Keratinocyte (primary cell): Measurements from ENCODE around the gene ADCY4. TPM values are rescaled to one million over a fixed set of nuclear protein-coding genes. Genes with fewer than 3 reads are reported as not detected.

Experiments used
- DNase-seq: peaks from one replicate; pipeline ENCODE4 v3.0.0-alpha.2; 2011; ENCODE audit warnings: low read depth, missing footprints, low spot score
- FAIRE-seq: peaks from 2 replicates; lab custom pipeline; 2011; peaks lifted over from hg19 to GRCh38; lab: Jason Lieb, UNC
- H2AFZ ChIP-seq: 2 replicates; pipeline ENCODE4 v1.6.0; 2012; ENCODE audit warnings: low read length, control low read depth, inconsistent platforms; ENCODE audit not compliant: control insufficient read depth
- H3K27ac ChIP-seq: 2 replicates; pipeline ENCODE4 v1.5.1; 2011; ENCODE audit warnings: low read length; ENCODE audit not compliant: control insufficient read depth, insufficient read depth
- H3K27me3 ChIP-seq: 3 replicates; pipeline ENCODE4 v1.6.0; 2011; ENCODE audit warnings: low read length; ENCODE audit not compliant: control insufficient read depth, insufficient read depth; ENCODE audit errors: extremely low read depth
- H3K36me3 ChIP-seq, 2 experiments: 2 replicates in 1 of 2; 3 replicates in 1 of 2; pipeline ENCODE4 v1.5.1; 2011; ENCODE audit warnings: low read length in 2 of 2, mild to moderate bottlenecking in 1 of 2; ENCODE audit not compliant: control insufficient read depth in 2 of 2, insufficient read depth in 2 of 2; ENCODE audit errors: extremely low read depth in 1 of 2
- H3K4me1 ChIP-seq: 3 replicates; pipeline ENCODE4 v1.5.1; 2011; ENCODE audit warnings: low read length; ENCODE audit not compliant: control insufficient read depth, insufficient read depth; ENCODE audit errors: extremely low read depth
- H3K4me2 ChIP-seq: 3 replicates; pipeline ENCODE4 v1.6.0; 2011; ENCODE audit warnings: low read depth, low read length; ENCODE audit not compliant: control insufficient read depth, insufficient read depth; ENCODE audit errors: extremely low read depth
- H3K4me3 ChIP-seq, 3 experiments: fragments of 200-600 bp in 1 of 3; sonication (generic) in 1 of 3; 2 replicates in 2 of 3; 3 replicates in 1 of 3; pipeline ENCODE4 v1.5.1; 2011 to 2016; ENCODE audit warnings: low read length in 3 of 3, mild to moderate bottlenecking in 3 of 3, control low read depth in 2 of 3, inconsistent platforms in 1 of 3, low read depth in 1 of 3, mixed read lengths in 1 of 3, mixed run types in 1 of 3, moderate library complexity in 1 of 3; ENCODE audit not compliant: control insufficient read depth in 2 of 3, insufficient read depth in 2 of 3; ENCODE audit errors: extremely low read depth in 1 of 3
- H3K79me2 ChIP-seq: 2 replicates; pipeline ENCODE4 v1.6.0; 2012; ENCODE audit warnings: low read length; ENCODE audit not compliant: control insufficient read depth, insufficient read depth
- H3K9ac ChIP-seq: 3 replicates; pipeline ENCODE4 v1.6.0; 2011; ENCODE audit warnings: low read length; ENCODE audit not compliant: control insufficient read depth, insufficient read depth; ENCODE audit errors: extremely low read depth
- H3K9me1 ChIP-seq: 3 replicates; pipeline ENCODE4 v1.6.0; 2011; ENCODE audit warnings: low read length; ENCODE audit not compliant: control insufficient read depth, insufficient read depth; ENCODE audit errors: extremely low read depth
- H3K9me3 ChIP-seq: 2 replicates; pipeline ENCODE4 v1.5.1; 2012; ENCODE audit warnings: low read depth, low read length; ENCODE audit not compliant: control insufficient read depth
- H4K20me1 ChIP-seq: 3 replicates; pipeline ENCODE4 v1.6.0; 2011; ENCODE audit warnings: low read length; ENCODE audit not compliant: control insufficient read depth, insufficient read depth; ENCODE audit errors: extremely low read depth
- EZH2 ChIP-seq: IDR thresholded peaks from one replicate; pipeline ENCODE4 v1.6.1; 2012; ENCODE audit warnings: inconsistent platforms, mild to moderate bottlenecking, low read length, moderate library complexity
- dilution Hi-C: fragments of 300-500 bp; cut with MboI; formaldehyde crosslinking; loops from one replicate; pipeline ENCODE4 v1.7.0; 2020; ENCODE audit warnings: low sequenced_read_pairs; ENCODE audit not compliant: extremely low pct_ligation_motif_present
- polyA plus RNA-seq, 5 experiments: library from polyadenylated mRNA; depleted of rRNA in 3 of 5; stranded (reverse) in 3 of 5; stranded (forward) in 1 of 5; unstranded in 1 of 5; fragments of >200 nt; gene quantifications; 1 replicate in 1 of 5; 2 replicates in 3 of 5; 3 replicates in 1 of 5; pipeline versions ENCODE4 v1.2.1 to v1.2.3, GENCODE V29; 2011 to 2012; ENCODE audit warnings: missing spikeins in 2 of 5, low read depth in 1 of 5, low replicate concordance in 1 of 5
- TF ChIP-seq, protein P1 (sequence below), 3 experiments: IDR thresholded peaks in 1 of 3; conservative IDR thresholded peaks in 1 of 3; optimal IDR thresholded peaks in 1 of 3; 2 replicates in 2 of 3; 3 replicates in 1 of 3; pipeline versions ENCODE3 to v1.5.1; 2011; ENCODE audit warnings: low read length in 3 of 3, mild to moderate bottlenecking in 3 of 3, moderate library complexity in 2 of 3, control low read depth in 1 of 3, inconsistent platforms in 1 of 3; ENCODE audit not compliant: insufficient read depth in 2 of 3; ENCODE audit errors: extremely low read depth in 1 of 3

ADCY4 gene
- polyA plus RNA-seq, 1 donor (not counting 4 experiments of a cell fraction or from before 2014, with no cell fraction given), result 0.21 TPM

DNA sequence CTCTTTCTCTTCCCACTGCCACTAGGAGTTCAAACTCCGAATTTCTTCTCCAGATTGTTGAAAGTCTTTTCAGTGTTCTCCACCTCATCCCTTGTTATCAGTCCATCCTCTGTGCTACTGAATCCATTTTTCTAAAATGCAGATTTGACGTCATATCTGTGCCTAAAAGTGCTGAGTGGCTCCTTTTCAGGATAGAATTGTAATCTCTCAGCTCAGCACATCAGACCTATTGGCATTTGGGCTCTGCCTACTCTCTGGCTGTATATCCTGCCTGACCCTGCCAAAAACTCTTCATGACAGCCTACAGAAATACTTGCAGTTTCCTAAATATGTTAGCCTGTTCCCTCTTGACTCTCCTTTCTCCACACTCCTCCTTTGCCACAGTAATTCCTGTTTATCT is 62.4 kb downstream of the ADCY4 start:
- Histone ChIP-seq H3K27me3 (no peaks in the 10 kb centered on the region), H3K27ac (peak overlapping the region; percentile 96), H3K79me2 (peaks cover 3% of the 10 kb centered on the region), H3K9me1 (no peaks in the 10 kb centered on the region), H4K20me1 (no peaks in the 10 kb centered on the region), H3K4me1 (peaks cover 41% of the 10 kb centered on the region), H3K36me3 (peaks cover 6 to 17% of the 10 kb centered on the region in 2 experiments), H3K4me3 (no peak overlapping the region), H3K4me2 (peak overlapping the region; percentile 86), H3K9ac (no peak overlapping the region), H2AFZ (no peak overlapping the region), H3K9me3 (no peaks in the 10 kb centered on the region)
- FAIRE-seq (no peak), DNase-seq (no peak)
- dilution Hi-C loops, result no loop called here
- TF ChIP-seq EZH2, result no peak
- TF ChIP-seq, protein P1, sequence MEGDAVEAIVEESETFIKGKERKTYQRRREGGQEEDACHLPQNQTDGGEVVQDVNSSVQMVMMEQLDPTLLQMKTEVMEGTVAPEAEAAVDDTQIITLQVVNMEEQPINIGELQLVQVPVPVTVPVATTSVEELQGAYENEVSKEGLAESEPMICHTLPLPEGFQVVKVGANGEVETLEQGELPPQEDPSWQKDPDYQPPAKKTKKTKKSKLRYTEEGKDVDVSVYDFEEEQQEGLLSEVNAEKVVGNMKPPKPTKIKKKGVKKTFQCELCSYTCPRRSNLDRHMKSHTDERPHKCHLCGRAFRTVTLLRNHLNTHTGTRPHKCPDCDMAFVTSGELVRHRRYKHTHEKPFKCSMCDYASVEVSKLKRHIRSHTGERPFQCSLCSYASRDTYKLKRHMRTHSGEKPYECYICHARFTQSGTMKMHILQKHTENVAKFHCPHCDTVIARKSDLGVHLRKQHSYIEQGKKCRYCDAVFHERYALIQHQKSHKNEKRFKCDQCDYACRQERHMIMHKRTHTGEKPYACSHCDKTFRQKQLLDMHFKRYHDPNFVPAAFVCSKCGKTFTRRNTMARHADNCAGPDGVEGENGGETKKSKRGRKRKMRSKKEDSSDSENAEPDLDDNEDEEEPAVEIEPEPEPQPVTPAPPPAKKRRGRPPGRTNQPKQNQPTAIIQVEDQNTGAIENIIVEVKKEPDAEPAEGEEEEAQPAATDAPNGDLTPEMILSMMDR (optimal IDR thresholded peaks at IDR 0.05 in 1 of 3, IDR thresholded peaks at IDR 0.05 in 1 of 3, conservative IDR thresholded peaks at IDR 0.05 in 1 of 3; ENCODE audit: extremely low read depth in 1 of 3, insufficient read depth in 2 of 3, low read length in 3 of 3), result no peak

DNA sequence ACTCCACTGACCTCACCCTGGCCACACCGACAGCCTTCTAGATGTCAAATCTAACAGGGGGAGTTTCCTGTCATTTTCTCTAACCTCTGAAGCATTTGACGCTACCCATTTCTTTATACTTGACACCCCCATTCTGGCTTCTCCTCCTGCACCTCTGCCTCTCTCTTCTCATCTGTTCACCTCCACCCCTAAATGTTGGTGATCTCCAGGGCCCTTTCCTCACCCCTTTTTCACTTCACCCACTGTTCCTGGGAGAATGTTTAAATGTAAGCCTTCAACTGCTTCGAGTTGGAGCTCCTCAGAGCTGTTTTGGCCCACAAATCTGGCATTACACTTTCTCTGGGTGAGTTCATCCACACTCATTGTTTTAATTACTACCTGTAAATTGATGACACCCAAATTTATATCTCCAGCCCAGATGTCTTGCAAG is 63.0 kb downstream of the ADCY4 start:
- peaks cover 41% of the 10 kb centered on the region for H3K4me1 ChIP-seq

More for the DNA sequence above, 63.0 kb downstream of the ADCY4 start:
- DNase-seq (no peak), FAIRE-seq (no peak)
- Histone ChIP-seq H3K9me3 (no peaks in the 10 kb centered on the region), H3K79me2 (peaks cover 3% of the 10 kb centered on the region), H3K27ac (peak overlapping the region; percentile 96), H3K36me3 (peaks cover 8 to 19% of the 10 kb centered on the region in 2 experiments), H2AFZ (peak overlapping the region; percentile 21), H3K4me3 (peak overlapping the region; percentile 10 to 65 (median 52)), H3K9ac (peak overlapping the region; percentile 98), H3K27me3 (no peaks in the 10 kb centered on the region), H3K9me1 (no peaks in the 10 kb centered on the region), H3K4me2 (peak overlapping the region; percentile 86), H4K20me1 (no peaks in the 10 kb centered on the region)
- TF ChIP-seq, protein P1 (optimal IDR thresholded peaks at IDR 0.05 in 1 of 3, IDR thresholded peaks at IDR 0.05 in 1 of 3, conservative IDR thresholded peaks at IDR 0.05 in 1 of 3; ENCODE audit: extremely low read depth in 1 of 3, insufficient read depth in 2 of 3, low read length in 3 of 3), result no peak
- no peak for TF ChIP-seq EZH2
- dilution Hi-C loops, result no loop called here
